K562 (cell line): Measurements from ENCODE around the gene DNASE1L2. TPM values are rescaled to one million over a fixed set of nuclear protein-coding genes. Genes with fewer than 3 reads are reported as not detected.

ENCODE experiments used
- ATAC-seq: fragments of 200-7000 bp; cut with Tn5 transposase; 3 replicates; pipeline ENCODE4 v1.9.1; 2020; ENCODE audit warnings: moderate library complexity
- BruUV-seq: library from RNA; stranded (reverse); fragments of 400-500 nt; replicated peaks from 2 replicates; lab custom pipeline; 2021; lab: Mats Ljungman, UMichigan
- CTCF ChIA-PET: fragments of 300-600 bp; formaldehyde crosslinking; extraction: SDS; loops from one replicate; lab custom pipeline; 2021; ENCODE audit warnings: low intra/inter-chr PET ratio; lab: Yijun Ruan, JAX
- POLR2A ChIA-PET: fragments of 300-600, 350-650 bp; sonication (Branson Sonifier 250); formaldehyde crosslinking; extraction: SDS; loops from one replicate; lab custom pipeline; 2021; ENCODE audit warnings: antibody characterized with exemption, inconsistent platforms; lab: Yijun Ruan, JAX
- DNase-seq, 4 experiments: peaks; one replicate each; pipeline versions ENCODE4 v3.0.0 to v3.0.0-alpha.2; 2011 to 2018; ENCODE audit warnings: low spot score in 3 of 4, mixed read lengths in 3 of 4; ENCODE audit errors: extremely low read depth in 1 of 4
- FAIRE-seq: peaks from 2 replicates; lab custom pipeline; 2011; peaks lifted over from hg19 to GRCh38; lab: Jason Lieb, UNC
- H2AFZ ChIP-seq: 2 replicates; pipeline ENCODE4 v1.6.0; 2011; ENCODE audit warnings: low read depth, low read length, control low read depth, inconsistent platforms
- H3K27ac ChIP-seq: fragments of 200-600 bp; 3 replicates; pipeline ENCODE4 v1.8.0; 2011; ENCODE audit warnings: low read depth, mild to moderate bottlenecking, control low read depth, inconsistent platforms, low read length, moderate library complexity, mixed read lengths; ENCODE audit errors: extremely low read depth
- H3K27me3 ChIP-seq, 2 experiments: fragments of 300-600 bp in 1 of 2; 2 replicates in 1 of 2; 3 replicates in 1 of 2; pipeline versions ENCODE4 v1.6.0 to v1.8.0; 2011; ENCODE audit warnings: inconsistent platforms in 2 of 2, low read length in 2 of 2, mild to moderate bottlenecking in 1 of 2, mixed read lengths in 1 of 2, moderate library complexity in 1 of 2; ENCODE audit not compliant: control insufficient read depth in 2 of 2, insufficient read depth in 2 of 2
- H3K36me3 ChIP-seq: fragments of 300-600 bp; 3 replicates; pipeline ENCODE4 v1.8.0; 2011; ENCODE audit warnings: mild to moderate bottlenecking, low read length, inconsistent platforms; ENCODE audit not compliant: control insufficient read depth, insufficient read depth
- H3K4me1 ChIP-seq, 2 experiments: fragments of 200-600 bp in 1 of 2; replicated peaks in 1 of 2; 2 replicates in 1 of 2; 3 replicates in 1 of 2; pipeline versions ENCODE4 v1.5.1 to v1.8.0; 2011; ENCODE audit warnings: inconsistent platforms in 2 of 2, low read length in 2 of 2, mild to moderate bottlenecking in 1 of 2, mixed read lengths in 1 of 2, moderate library complexity in 1 of 2; ENCODE audit not compliant: control insufficient read depth in 2 of 2, insufficient read depth in 2 of 2
- H3K4me2 ChIP-seq: 2 replicates; pipeline ENCODE4 v1.6.1; 2011; ENCODE audit warnings: low read length, control low read depth, inconsistent platforms, mixed read lengths; ENCODE audit not compliant: insufficient read depth
- H3K4me3 ChIP-seq: fragments of 200-600 bp; sonication (generic), shearing (Covaris generic); 2 replicates; pipeline ENCODE4 v1.5.1; 2016; ENCODE audit warnings: control low read depth, inconsistent platforms
- H3K79me2 ChIP-seq: fragments of 200-600 bp; 3 replicates; pipeline ENCODE4 v1.8.0; 2011; ENCODE audit warnings: low read length, inconsistent platforms; ENCODE audit not compliant: control insufficient read depth, insufficient read depth
- H3K9ac ChIP-seq, 2 experiments: 2 replicates each; pipeline versions ENCODE4 v1.6.0 to v1.6.1; 2011; ENCODE audit warnings: low read depth in 2 of 2, low read length in 2 of 2, control low read depth in 1 of 2, inconsistent platforms in 1 of 2, mild to moderate bottlenecking in 1 of 2, mixed read lengths in 1 of 2; ENCODE audit not compliant: insufficient read depth in 1 of 2
- H3K9me1 ChIP-seq: one replicate; pipeline ENCODE4 v1.6.0; 2011; ENCODE audit warnings: inconsistent platforms, mild to moderate bottlenecking, low read length, moderate library complexity; ENCODE audit not compliant: control insufficient read depth, insufficient read depth
- H3K9me3 ChIP-seq: replicated peaks from 2 replicates; pipeline ENCODE4 v1.5.1; 2011; ENCODE audit warnings: low read depth, low read length, inconsistent platforms; ENCODE audit not compliant: control insufficient read depth, insufficient read depth
- H4K20me1 ChIP-seq: replicated peaks from 2 replicates; pipeline ENCODE4 v1.6.1; 2011; ENCODE audit warnings: low read length, inconsistent platforms, mixed read lengths; ENCODE audit not compliant: control insufficient read depth, insufficient read depth
- ATF7 ChIP-seq: fragments of 450-650 bp; IDR thresholded peaks from 2 replicates; pipeline ENCODE4 v1.7.1; 2014; ENCODE audit warnings: mild to moderate bottlenecking, moderate library complexity
- CREB5 ChIP-seq: fragments of 250-450 bp; sonication (Bioruptor Pico); IDR thresholded peaks from 2 replicates; pipeline ENCODE4 v1.5.0; 2020; ENCODE audit warnings: mild to moderate bottlenecking
- ETV6 ChIP-seq, 3 experiments: fragments of 150-350 bp in 1 of 3; sonication (generic) in 1 of 3; formaldehyde crosslinking in 1 of 3; IDR thresholded peaks; 2 replicates each; pipeline versions ENCODE4 v1.6.1 to v1.8.0; 2014 to 2022; ENCODE audit warnings: borderline replicate concordance in 2 of 3, low read depth in 2 of 3, antibody characterized with exemption in 1 of 3, low read length in 1 of 3, mild to moderate bottlenecking in 1 of 3, missing genetic modification reagents in 1 of 3
- GTF2F1 ChIP-seq: IDR thresholded peaks from 2 replicates; pipeline ENCODE4 v1.6.1; 2011; ENCODE audit warnings: low read depth, low read length, improper control_type of control experiment
- HMG20A ChIP-seq: fragments of 450-650 bp; formaldehyde crosslinking; conservative IDR thresholded peaks from 2 replicates; pipeline ENCODE4 v1.4.0; 2020; ENCODE audit warnings: mild to moderate bottlenecking, mixed read lengths
- MAFG ChIP-seq: fragments of 450-650 bp; conservative IDR thresholded peaks from 2 replicates; pipeline ENCODE4 v1.6.1; 2016; ENCODE audit warnings: missing genetic modification characterization, missing compliant biosample characterization
- MECOM ChIP-seq: fragments of 250-450 bp; sonication (Bioruptor Pico); IDR thresholded peaks from 2 replicates; pipeline ENCODE4 v1.8.0; 2022; ENCODE audit warnings: inconsistent platforms
- POLR2AphosphoS2 ChIP-seq: IDR thresholded peaks from 2 replicates; pipeline ENCODE4 v1.6.1; 2012; ENCODE audit warnings: low read length, improper control_type of control experiment
- SNIP1 ChIP-seq: fragments of 450-650 bp; IDR thresholded peaks from 2 replicates; pipeline ENCODE4 v1.7.1; 2017; ENCODE audit warnings: low read depth, mild to moderate bottlenecking
- TOE1 ChIP-seq, 2 experiments: fragments of 450-650 bp in 1 of 2; sonication (generic) in 1 of 2; formaldehyde crosslinking in 1 of 2; IDR thresholded peaks; 2 replicates each; pipeline versions ENCODE4 v1.7.1 to v1.8.0; 2016 to 2022; ENCODE audit warnings: borderline replicate concordance in 2 of 2, mild to moderate bottlenecking in 2 of 2, antibody characterized with exemption in 1 of 2, inconsistent platforms in 1 of 2, low read depth in 1 of 2, missing genetic modification reagents in 1 of 2, moderate library complexity in 1 of 2
- ZNF24 ChIP-seq: fragments of 450-650 bp; IDR thresholded peaks from 2 replicates; pipeline ENCODE4 v1.6.1; 2016
- ZNF274 ChIP-seq: IDR thresholded peaks from 2 replicates; pipeline ENCODE4 v1.6.1; 2011; ENCODE audit warnings: low read depth, mild to moderate bottlenecking, low read length, moderate library complexity, borderline replicate concordance
- ZNF444 ChIP-seq: fragments of 250-450 bp; sonication (Bioruptor Pico); IDR thresholded peaks from 2 replicates; pipeline ENCODE4 v1.4.0; 2020; ENCODE audit warnings: mild to moderate bottlenecking, moderate library complexity
- ZNF668 ChIP-seq: fragments of 250-450 bp; sonication (Bioruptor Pico); IDR thresholded peaks from 2 replicates; pipeline ENCODE4 v1.8.0; 2022; ENCODE audit warnings: mild to moderate bottlenecking, inconsistent platforms
- WGBS: fragments of 100-300 bp; shearing (Covaris generic); methylation state at CpG from one replicate; pipeline ENCODE4 v1.1.6; 2016; ENCODE audit warnings: low coverage, mixed read lengths; ENCODE audit not compliant: insufficient coverage; ENCODE audit errors: missing lambda C conversion rate; 5-methylcytosine and 5-hydroxymethylcytosine counted together
- in situ Hi-C: fragments of 300-500 bp; cut with MboI; formaldehyde crosslinking; loops from 4 replicates; pipeline ENCODE4 v1.15.0; 2018; ENCODE audit warnings: inconsistent platforms, mixed read lengths
- intact Hi-C: fragments of 100-400 bp; cut with micrococcal nuclease; formaldehyde crosslinking; loops from 2 replicates; pipeline ENCODE4 v1.14.2; 2022
- polyA plus RNA-seq, 8 experiments: library from polyadenylated mRNA; depleted of rRNA in 4 of 8; stranded (reverse) in 5 of 8; unstranded in 3 of 8; fragments of >200 nt; fragmentation: Nextera tagmentation in 2 of 8; fragmentation: Illumina TruSeq in 1 of 8; extraction: Ambion mirVana in 2 of 8; extraction: Trizol in 1 of 8; gene quantifications; 2 replicates each; pipeline versions ENCODE4 v1.2.1 to v1.2.3, GENCODE V29; 2011 to 2014; ENCODE audit warnings: inconsistent platforms in 1 of 8, missing spikeins in 1 of 8
- total RNA-seq, 7 experiments: library from RNA; depleted of rRNA in 6 of 7; stranded (reverse); fragments of >200 nt in 6 of 7; fragmentation: Illumina TruSeq in 2 of 7; extraction: Trizol in 2 of 7; gene quantifications; 2 replicates each; pipeline versions ENCODE4 v1.2.1 to v1.2.3, GENCODE V29; 2011 to 2021; ENCODE audit warnings: low replicate concordance in 1 of 7

The DNASE1L2 gene
- total and polyA plus RNA-seq, 9 of the 15 experiments (the other 6 are each of a cell fraction or from before 2014, with no cell fraction given): 0.08 to 2.7 (median 1.7) TPM; not detected in 1

- Histone ChIP-seq H2AFZ (no peak overlapping the region), H3K79me2 (no peaks in the 10 kb centered on the region), H3K27me3 (no peaks in the 10 kb centered on the region), H3K9ac (no peak overlapping the region; a peak in 1 of 4 replicates), H3K27ac (no peak overlapping the region), H3K4me1 (peaks cover 0 to 32% of the 10 kb centered on the region in 2 experiments; a peak in 2 of 5 replicates), H4K20me1 (no peaks in the 10 kb centered on the region), H3K9me3 (no peaks in the 10 kb centered on the region), H3K4me2 (no peak overlapping the region)
- BruUV-seq: no TSS peak
- intact Hi-C loops: no loop called here
- no peak for ATAC-seq
- ChIA-PET CTCF (interaction anchor here (0.5 kb wide), 1 partner anchor 303 kb away, joined by 3 read pairs; no protein-coding TSS in a partner anchor), POLR2A (interaction anchor here (0.6 kb wide), 1 partner anchor 314 kb away, joined by 6 read pairs; the partner anchor contains the start of gene RPS2)
- no peak for DNase-seq
- TF ChIP-seq MAFG (tag) (no peak), HMG20A (CRISPR knock-in tag) (no peak), MECOM (CRISPR knock-in tag) (no peak), ZNF274 (no peak), POLR2AphosphoS2 (no peak), CREB5 (CRISPR knock-in tag) (no peak), ETV6 (IDR thresholded peaks at IDR 0.05; ENCODE audit: borderline replicate concordance in 1 of 2, low read depth in 2 of 2, low read length in 1 of 2) (no peak), ETV6 (CRISPR knock-in tag; IDR thresholded peaks at IDR 0.05; ENCODE audit: borderline replicate concordance) (no peak), ZNF444 (CRISPR knock-in tag) (no peak), ZNF668 (CRISPR knock-in tag) (no peak), ZNF24 (no peak), TOE1 (IDR thresholded peaks at IDR 0.05; ENCODE audit: borderline replicate concordance) (no peak), TOE1 (CRISPR knock-in tag; IDR thresholded peaks at IDR 0.05; ENCODE audit: borderline replicate concordance, low read depth) (no peak), SNIP1 (no peak), GTF2F1 (no peak), ATF7 (no peak)
- TF ChIP-seq, all 486 proteins: peak for 0
- H3K9me1 ChIP-seq: peaks cover 3% of the 10 kb centered on the region
- FAIRE-seq: no peak
- H3K4me3 ChIP-seq: no peak overlapping the region
- H3K36me3 ChIP-seq: peaks cover 41% of the 10 kb centered on the region; the same call in 2 of the 3 replicates
- in situ Hi-C loops: no loop called here
- whole genome bisulfite sequencing: 89% methylated on average over 10 of the region's 14 CpGs
Observed at GRCh38 chr16:2278272-2278608, 42.0 kb downstream of the DNASE1L2 start.
